GM21723 (cell line): Measurements from ENCODE around the gene CENPP.
"Not testable (repeated sequence)": the region's sequence is repeated elsewhere in the genome, so short reads cannot be mapped to it uniquely, and the experiment has no call there.

ENCODE experiments used
- ATAC-seq: cut with Tn5 transposase; IDR thresholded peaks from one replicate; pipeline ENCODE4 v1.9.1; 2021; ENCODE audit warnings: mild to moderate bottlenecking, moderate library complexity; ENCODE audit not compliant: unreplicated experiment

Gene CENPP

GRCh38 chr9:92589923-92590322 is 264.2 kb downstream of the CENPP start:
- no peak for ATAC-seq

- ATAC-seq: no peak
Measured at GRCh38 chr9:92590377-92590776, 264.6 kb downstream of the CENPP start.

GRCh38 chr9:92592537-92592936 is 266.8 kb downstream of the CENPP start:
- no peak for ATAC-seq

GRCh38 chr9:92592946-92593861 is 267.5 kb downstream of the CENPP start:
- no peak for ATAC-seq

GRCh38 chr9:92595075-92595474 is 269.3 kb downstream of the CENPP start:
- ATAC-seq: not testable (repeated sequence)

GRCh38 chr9:92595930-92596329 is 270.2 kb downstream of the CENPP start:
- no peak for ATAC-seq

GRCh38 chr9:92598382-92598781 is 272.6 kb downstream of the CENPP start:
- no peak for ATAC-seq

- no peak for ATAC-seq
Measured at GRCh38 chr9:92599938-92600461, 274.2 kb downstream of the CENPP start.

GRCh38 chr9:92600462-92601261 is 274.9 kb downstream of the CENPP start:
- ATAC-seq: no peak

GRCh38 chr9:92601451-92601850 is 275.7 kb downstream of the CENPP start:
- ATAC-seq: no peak

- ATAC-seq: no peak
Measured at GRCh38 chr9:92602413-92602812, 276.7 kb downstream of the CENPP start.

GRCh38 chr9:92603100-92603499 is 277.3 kb downstream of the CENPP start:
- no peak for ATAC-seq

GRCh38 chr9:92603990-92604389 is 278.2 kb downstream of the CENPP start:
- no peak for ATAC-seq

GRCh38 chr9:92605224-92605623 is 279.5 kb downstream of the CENPP start:
- ATAC-seq: no peak

- ATAC-seq: no peak
Measured at GRCh38 chr9:92607088-92607487, 281.3 kb downstream of the CENPP start.

- ATAC-seq: no peak
Measured at GRCh38 chr9:92607773-92608172, 282.0 kb downstream of the CENPP start.

GRCh38 chr9:92608241-92608908 is 282.6 kb downstream of the CENPP start:
- no peak for ATAC-seq

- ATAC-seq: no peak
Measured at GRCh38 chr9:92608909-92609445, 283.2 kb downstream of the CENPP start.

GRCh38 chr9:92610470-92611420 is 285.0 kb downstream of the CENPP start:
- ATAC-seq: no peak
